DND-41 (cell line): ENCODE measurements around the gene CLEC3B.
"Not testable (repeated sequence)": the region's sequence is repeated elsewhere in the genome, so short reads cannot be mapped to it uniquely, and the experiment has no call there.

Experiments used
- ATAC-seq: fragments of 200-7000 bp; cut with Tn5 transposase; 3 replicates; pipeline ENCODE4 v1.9.1; 2021; ENCODE audit warnings: low read depth; ENCODE audit not compliant: insufficient read depth
- DNase-seq: peaks from one replicate; pipeline ENCODE4 v3.0.0-alpha.2; 2020
- H2AFZ ChIP-seq: 2 replicates; pipeline ENCODE4 v1.6.0; 2012; ENCODE audit warnings: low read depth, low read length
- H3K27ac ChIP-seq: 2 replicates; pipeline ENCODE4 v1.5.1; 2012; ENCODE audit warnings: low read length, inconsistent platforms
- H3K27me3 ChIP-seq: fragments of 200-600 bp; sonication (generic); 2 replicates; pipeline ENCODE4 v1.6.0; 2012; ENCODE audit warnings: low read length, mild to moderate bottlenecking, inconsistent platforms; ENCODE audit not compliant: insufficient read depth, poor library complexity
- H3K36me3 ChIP-seq: 2 replicates; pipeline ENCODE4 v1.5.1; 2012; ENCODE audit warnings: low read length, inconsistent platforms; ENCODE audit not compliant: insufficient read depth
- H3K4me1 ChIP-seq: 2 replicates; pipeline ENCODE4 v1.5.1; 2012; ENCODE audit warnings: mild to moderate bottlenecking, low read length; ENCODE audit not compliant: insufficient read depth
- H3K4me2 ChIP-seq: 2 replicates; pipeline ENCODE4 v1.6.0; 2012; ENCODE audit warnings: mild to moderate bottlenecking, moderate library complexity, low read length, inconsistent platforms; ENCODE audit not compliant: insufficient read depth
- H3K4me3 ChIP-seq, 2 experiments: fragments of 200-600 bp in 1 of 2; shearing (Covaris generic) in 1 of 2; 2 replicates each; pipeline ENCODE4 v1.5.1; 2012 to 2016; ENCODE audit warnings: inconsistent platforms in 2 of 2, low read length in 2 of 2, mild to moderate bottlenecking in 2 of 2, low read depth in 1 of 2, moderate library complexity in 1 of 2
- H3K79me2 ChIP-seq: 2 replicates; pipeline ENCODE4 v1.6.0; 2012; ENCODE audit warnings: low read length, inconsistent platforms; ENCODE audit not compliant: insufficient read depth
- H3K9ac ChIP-seq: 2 replicates; pipeline ENCODE4 v1.6.0; 2012; ENCODE audit warnings: low read depth, mild to moderate bottlenecking, inconsistent platforms, low read length, moderate library complexity
- H3K9me3 ChIP-seq: 2 replicates; pipeline ENCODE4 v1.5.1; 2012; ENCODE audit warnings: low read length, moderate library complexity, mild to moderate bottlenecking, inconsistent platforms; ENCODE audit not compliant: insufficient read depth, severe bottlenecking
- H4K20me1 ChIP-seq: 2 replicates; pipeline ENCODE4 v1.6.0; 2012; ENCODE audit warnings: low read length; ENCODE audit not compliant: insufficient read depth
- EZH2 ChIP-seq: IDR thresholded peaks from 3 replicates; pipeline ENCODE4 v1.6.1; 2012; ENCODE audit warnings: borderline replicate concordance, low read depth, mild to moderate bottlenecking, moderate library complexity, low read length, inconsistent platforms; ENCODE audit not compliant: severe bottlenecking
- TF ChIP-seq, protein P1 (sequence below): IDR thresholded peaks from 2 replicates; pipeline ENCODE4 v1.5.1; 2012; ENCODE audit warnings: borderline replicate concordance, low read length, moderate library complexity, mild to moderate bottlenecking; ENCODE audit not compliant: poor library complexity, severe bottlenecking; ENCODE audit errors: extremely low read depth

CLEC3B gene

DNA sequence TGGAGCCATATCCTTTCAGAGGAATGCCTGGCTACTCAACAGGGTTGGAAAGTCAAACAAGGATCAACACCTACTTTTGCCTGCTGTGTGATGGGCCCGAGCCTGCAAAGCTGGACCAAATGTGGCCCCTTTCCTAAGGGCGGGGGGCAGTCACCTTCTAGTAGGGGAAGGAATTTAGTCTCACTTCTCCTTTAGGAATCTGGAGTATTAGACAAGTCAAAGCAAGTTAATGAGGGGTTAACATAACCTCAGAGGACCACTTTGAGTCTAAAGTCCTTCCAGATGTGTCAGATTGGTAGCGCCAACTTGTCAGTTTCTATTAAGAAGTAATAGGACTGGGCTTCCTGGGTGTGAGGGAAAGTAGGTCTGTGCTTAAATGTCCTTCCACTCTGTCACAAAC is 43.3 kb upstream of the CLEC3B start:
- Histone ChIP-seq H3K27me3 (no peaks in the 10 kb centered on the region), H3K4me2 (no peak overlapping the region), H4K20me1 (peaks cover 26% of the 10 kb centered on the region; the same call in 1 of the 2 replicates), H3K36me3 (no peaks in the 10 kb centered on the region), H3K4me1 (peaks cover 21% of the 10 kb centered on the region), H2AFZ (no peak overlapping the region), H3K9me3 (no peaks in the 10 kb centered on the region), H3K9ac (no peak overlapping the region), H3K27ac (no peak overlapping the region), H3K79me2 (peaks cover 76% of the 10 kb centered on the region), H3K4me3 (no peak overlapping the region)
- ATAC-seq (no peak), DNase-seq (no peak)
- TF ChIP-seq, protein P1, sequence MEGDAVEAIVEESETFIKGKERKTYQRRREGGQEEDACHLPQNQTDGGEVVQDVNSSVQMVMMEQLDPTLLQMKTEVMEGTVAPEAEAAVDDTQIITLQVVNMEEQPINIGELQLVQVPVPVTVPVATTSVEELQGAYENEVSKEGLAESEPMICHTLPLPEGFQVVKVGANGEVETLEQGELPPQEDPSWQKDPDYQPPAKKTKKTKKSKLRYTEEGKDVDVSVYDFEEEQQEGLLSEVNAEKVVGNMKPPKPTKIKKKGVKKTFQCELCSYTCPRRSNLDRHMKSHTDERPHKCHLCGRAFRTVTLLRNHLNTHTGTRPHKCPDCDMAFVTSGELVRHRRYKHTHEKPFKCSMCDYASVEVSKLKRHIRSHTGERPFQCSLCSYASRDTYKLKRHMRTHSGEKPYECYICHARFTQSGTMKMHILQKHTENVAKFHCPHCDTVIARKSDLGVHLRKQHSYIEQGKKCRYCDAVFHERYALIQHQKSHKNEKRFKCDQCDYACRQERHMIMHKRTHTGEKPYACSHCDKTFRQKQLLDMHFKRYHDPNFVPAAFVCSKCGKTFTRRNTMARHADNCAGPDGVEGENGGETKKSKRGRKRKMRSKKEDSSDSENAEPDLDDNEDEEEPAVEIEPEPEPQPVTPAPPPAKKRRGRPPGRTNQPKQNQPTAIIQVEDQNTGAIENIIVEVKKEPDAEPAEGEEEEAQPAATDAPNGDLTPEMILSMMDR = no peak
- no peak for TF ChIP-seq EZH2

DNA sequence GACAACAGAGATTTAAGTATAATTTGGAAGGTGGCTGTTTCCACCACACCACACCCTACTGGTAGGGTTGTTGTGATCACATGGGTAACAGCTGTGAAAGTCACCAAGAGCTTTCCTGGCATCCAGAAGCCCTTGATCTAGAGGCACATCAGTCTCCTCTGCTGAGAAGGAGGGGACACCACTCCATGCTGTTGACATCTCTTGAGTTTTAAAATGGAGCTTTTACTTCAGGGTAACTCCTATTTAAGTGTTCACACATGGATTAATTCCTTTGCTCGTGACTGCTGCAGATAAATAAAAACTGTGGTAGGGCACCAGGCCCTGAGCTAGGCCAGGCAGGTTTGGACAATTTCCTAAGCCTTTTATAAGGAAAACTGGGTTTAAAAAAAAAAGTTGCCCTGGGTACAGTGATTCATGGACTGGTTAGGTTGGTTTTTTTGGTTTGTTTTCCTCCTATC is 42.6 kb upstream of the CLEC3B start:
- H3K4me2 ChIP-seq = no peak overlapping the region
- no peak overlapping the region for H3K27ac ChIP-seq
- H3K79me2 ChIP-seq = peaks cover 73% of the 10 kb centered on the region
- H3K4me1 ChIP-seq = peaks cover 17% of the 10 kb centered on the region
- H2AFZ ChIP-seq = no peak overlapping the region
- H4K20me1 ChIP-seq = peaks cover 26% of the 10 kb centered on the region; the same call in 1 of the 2 replicates
- peak; percentile 53; the same call in 2 of the 3 replicates for ATAC-seq
- no peak overlapping the region for H3K4me3 ChIP-seq
- TF ChIP-seq, protein P1 = no peak
- no peak for TF ChIP-seq EZH2
- H3K9ac ChIP-seq = no peak overlapping the region
- peak; percentile 18 for DNase-seq
- H3K27me3 ChIP-seq = no peaks in the 10 kb centered on the region
- no peaks in the 10 kb centered on the region for H3K9me3 ChIP-seq
- H3K36me3 ChIP-seq = no peaks in the 10 kb centered on the region

DNA sequence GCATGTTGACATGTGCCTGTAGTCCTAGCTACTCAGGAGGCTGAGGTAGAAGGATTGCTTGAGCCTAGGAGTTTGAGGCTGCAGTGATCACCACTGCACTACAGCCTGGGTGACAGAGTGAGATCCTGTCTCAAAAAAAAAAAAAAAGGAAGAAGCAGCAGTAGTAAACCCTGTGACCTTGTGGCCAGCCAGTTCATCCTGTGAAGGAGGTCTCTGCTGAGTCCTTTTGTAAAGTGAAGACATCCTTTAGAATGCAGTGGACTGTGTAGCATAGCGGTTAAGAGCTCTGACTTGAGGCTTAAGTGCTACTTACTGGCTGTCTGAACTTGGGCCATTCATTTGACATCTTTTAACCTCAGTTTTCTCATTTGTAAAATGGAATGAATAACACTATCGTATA is 41.8 kb upstream of the CLEC3B start:
- Histone ChIP-seq H3K27me3 (no peaks in the 10 kb centered on the region), H2AFZ (no peak overlapping the region), H4K20me1 (peaks cover 26% of the 10 kb centered on the region; the same call in 1 of the 2 replicates), H3K27ac (no peak overlapping the region), H3K9me3 (no peaks in the 10 kb centered on the region), H3K79me2 (peaks cover 65% of the 10 kb centered on the region), H3K36me3 (no peaks in the 10 kb centered on the region), H3K4me1 (peaks cover 12% of the 10 kb centered on the region), H3K9ac (no peak overlapping the region), H3K4me2 (no peak overlapping the region), H3K4me3 (no peak overlapping the region)
- TF ChIP-seq, protein P1 = no peak
- TF ChIP-seq EZH2 = no peak
- DNase-seq = no peak
- no peak for ATAC-seq

DNA sequence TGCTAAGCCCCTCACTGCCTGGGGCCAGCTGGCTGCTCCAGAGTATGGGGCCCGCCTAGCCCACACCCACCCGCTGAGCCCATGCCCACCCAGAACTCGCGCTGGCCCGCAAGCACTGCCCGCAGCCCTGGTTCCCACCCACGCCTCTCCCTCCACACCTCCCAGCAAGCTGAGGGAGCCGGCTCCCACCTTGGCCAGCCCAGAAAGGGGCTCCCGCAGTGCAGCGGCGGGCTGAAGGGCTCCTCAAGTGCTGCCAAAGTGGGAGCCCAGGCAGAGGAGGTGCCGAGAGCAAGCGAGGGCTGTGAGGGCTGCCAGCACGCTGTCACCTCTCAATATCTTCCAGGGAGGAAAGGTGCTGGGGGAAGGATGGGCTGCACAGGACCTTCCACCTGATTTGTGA is 39.8 kb upstream of the CLEC3B start:
- H2AFZ ChIP-seq, H3K9ac ChIP-seq, H3K9me3 ChIP-seq, H3K4me3 ChIP-seq, H3K27me3 ChIP-seq, H3K4me2 ChIP-seq, DNase-seq, H3K4me1 ChIP-seq, ATAC-seq, H3K27ac ChIP-seq: not testable (repeated sequence)
- Histone ChIP-seq H3K79me2 (peaks cover 45% of the 10 kb centered on the region), H4K20me1 (peaks cover 20% of the 10 kb centered on the region; the same call in 1 of the 2 replicates), H3K36me3 (peaks cover 19% of the 10 kb centered on the region)
